ENCODE results near the gene GUCY1A2.

DNA sequence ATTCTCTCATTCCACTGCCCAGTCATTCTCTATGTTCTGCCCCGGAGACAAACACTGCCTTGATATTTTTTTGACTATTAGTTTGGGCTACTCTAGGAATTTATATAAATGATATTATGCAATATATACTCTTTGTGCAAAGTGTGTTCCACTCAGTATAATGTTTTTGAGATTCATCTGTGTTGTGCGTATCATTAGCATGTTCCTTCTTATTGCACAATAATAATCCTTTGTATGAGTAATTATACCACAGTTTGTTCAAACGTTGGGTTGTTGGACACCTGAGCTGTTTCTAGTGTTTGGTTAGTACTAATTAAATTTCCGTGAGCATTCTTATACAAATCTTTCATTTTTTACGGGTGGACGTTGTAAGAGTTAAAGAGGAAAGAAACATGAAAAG lies 390.6 kb downstream of the GUCY1A2 start:
- TF ChIP-seq, protein P1, sequence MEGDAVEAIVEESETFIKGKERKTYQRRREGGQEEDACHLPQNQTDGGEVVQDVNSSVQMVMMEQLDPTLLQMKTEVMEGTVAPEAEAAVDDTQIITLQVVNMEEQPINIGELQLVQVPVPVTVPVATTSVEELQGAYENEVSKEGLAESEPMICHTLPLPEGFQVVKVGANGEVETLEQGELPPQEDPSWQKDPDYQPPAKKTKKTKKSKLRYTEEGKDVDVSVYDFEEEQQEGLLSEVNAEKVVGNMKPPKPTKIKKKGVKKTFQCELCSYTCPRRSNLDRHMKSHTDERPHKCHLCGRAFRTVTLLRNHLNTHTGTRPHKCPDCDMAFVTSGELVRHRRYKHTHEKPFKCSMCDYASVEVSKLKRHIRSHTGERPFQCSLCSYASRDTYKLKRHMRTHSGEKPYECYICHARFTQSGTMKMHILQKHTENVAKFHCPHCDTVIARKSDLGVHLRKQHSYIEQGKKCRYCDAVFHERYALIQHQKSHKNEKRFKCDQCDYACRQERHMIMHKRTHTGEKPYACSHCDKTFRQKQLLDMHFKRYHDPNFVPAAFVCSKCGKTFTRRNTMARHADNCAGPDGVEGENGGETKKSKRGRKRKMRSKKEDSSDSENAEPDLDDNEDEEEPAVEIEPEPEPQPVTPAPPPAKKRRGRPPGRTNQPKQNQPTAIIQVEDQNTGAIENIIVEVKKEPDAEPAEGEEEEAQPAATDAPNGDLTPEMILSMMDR (IDR thresholded peaks at IDR 0.05), result no peak
- no peak for TF ChIP-seq POLR2A (IDR thresholded peaks at IDR 0.05)
